ENCODE results near the gene CEP20. TPM values are rescaled to one million over a fixed set of nuclear protein-coding genes. Genes with fewer than 3 reads are reported as not detected.

CEP20 gene
- total RNA-seq, 2 experiments from 2014 or later = 40.0 to 43.8 TPM

DNA sequence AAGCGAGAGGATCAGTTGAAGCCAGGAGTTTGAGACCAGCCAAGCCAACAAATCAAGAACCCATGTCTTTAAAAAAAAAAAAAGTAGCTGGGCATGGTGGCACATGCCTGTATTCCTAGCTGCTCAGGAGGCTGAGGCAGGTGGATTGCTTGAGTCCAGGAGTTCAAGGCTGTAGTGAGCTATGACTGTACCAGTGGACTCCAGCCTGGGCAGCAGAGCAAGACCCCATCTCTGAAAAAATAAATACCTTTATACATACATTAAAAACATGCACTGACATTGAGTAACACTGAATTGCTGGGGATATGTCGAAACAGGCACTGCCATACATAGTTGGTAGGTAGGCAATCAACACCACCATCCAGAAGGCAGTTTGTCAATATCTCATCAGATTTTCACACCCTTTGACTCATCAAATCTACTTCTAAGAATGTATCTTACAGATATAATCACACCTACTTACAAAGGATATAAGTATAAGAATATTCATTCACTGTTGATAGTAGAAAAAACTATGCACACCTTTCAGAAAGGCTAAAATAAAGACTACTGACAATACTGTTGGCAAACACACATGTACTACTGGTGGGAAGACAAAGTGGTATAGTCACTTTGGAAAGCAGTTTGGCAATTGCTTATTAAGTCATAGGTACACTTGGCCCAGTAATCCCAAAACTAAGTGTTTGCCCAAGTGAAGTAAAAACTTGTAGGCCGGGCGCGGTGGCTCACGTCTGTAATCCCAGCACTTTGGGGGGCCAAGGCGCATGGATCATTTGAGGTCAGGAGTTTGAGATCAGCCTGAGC is 6.4 kb upstream of the CEP20 start:
- CTCF ChIA-PET = no interaction called here

GRCh38 chr16:15891508-15891907 is 3.1 kb upstream of the CEP20 start:
- Mint-ChIP-seq H3K4me3 (no peak overlapping the region), H3K27me3 (no peaks in the 10 kb centered on the region), H3K36me3 (peaks cover 4% of the 10 kb centered on the region), H3K4me1 (ENCODE audit: low read depth) (peaks cover 17% of the 10 kb centered on the region), H3K27ac (no peak overlapping the region), H3K9me3 (no peaks in the 10 kb centered on the region)
- ChIA-PET POLR2A (interaction anchor here (0.6 kb wide), 1 partner anchor 159 kb away, joined by 3 read pairs; no protein-coding TSS in a partner anchor), CTCF (no interaction called here)
- no peak for DNase-seq
- intact Hi-C loops (cut with micrococcal nuclease) = no loop called here

More for the DNA sequence above, 6.4 kb upstream of the CEP20 start:
- H3K36me3 Mint-ChIP-seq = no peaks in the 10 kb centered on the region
- no peaks in the 10 kb centered on the region for H3K9me3 Mint-ChIP-seq
- peak; percentile 23 for DNase-seq
- POLR2A ChIA-PET = no interaction called here
- no peaks in the 10 kb centered on the region for H3K27me3 Mint-ChIP-seq
- intact Hi-C loops (cut with micrococcal nuclease) = no loop called here
- H3K4me3 Mint-ChIP-seq = no peak overlapping the region
- no peak overlapping the region for H3K27ac Mint-ChIP-seq
- peaks cover 26% of the 10 kb centered on the region for H3K4me1 Mint-ChIP-seq (ENCODE audit: low read depth)

DNA sequence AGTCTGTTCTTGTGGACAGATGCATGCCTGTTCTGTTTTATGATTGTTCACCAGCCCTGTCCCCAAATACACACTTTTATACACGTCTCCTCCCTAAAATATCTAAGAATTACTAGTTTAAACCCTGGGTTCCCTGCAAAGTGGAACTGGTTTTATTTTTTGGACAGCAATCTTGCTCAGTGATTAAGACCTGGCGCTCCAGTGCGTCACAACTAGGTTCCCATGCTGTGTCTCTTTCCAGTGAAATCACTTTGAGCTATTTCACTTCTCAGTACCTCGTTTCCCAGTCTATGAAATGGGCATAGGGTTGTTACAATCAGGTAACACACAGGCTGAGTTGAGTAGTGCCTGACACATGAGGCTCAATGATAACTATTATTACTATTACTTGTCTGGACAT is 1.1 kb downstream of the CEP20 start:
- peaks cover 27% of the 10 kb centered on the region for H3K4me1 Mint-ChIP-seq (ENCODE audit: low read depth)
- no peaks in the 10 kb centered on the region for H3K27me3 Mint-ChIP-seq
- peak overlapping the region; percentile 33 for H3K27ac Mint-ChIP-seq
- intact Hi-C loops (cut with micrococcal nuclease) = loop anchor here (5.0 kb wide), 1 partner anchor 240 kb away; no protein-coding TSS in a partner anchor
- ChIA-PET CTCF (interaction anchor here (2.1 to 3.0 kb wide), 3 partner anchors 11 to 240 kb away, joined by 8 to 19 read pairs (median 15); no protein-coding TSS in a partner anchor), POLR2A (interaction anchor here (1.8 kb wide), 1 partner anchor 10 kb away, joined by 10 read pairs; no protein-coding TSS in a partner anchor)
- H3K36me3 Mint-ChIP-seq = peaks cover 8% of the 10 kb centered on the region
- DNase-seq = no peak
- H3K9me3 Mint-ChIP-seq = no peaks in the 10 kb centered on the region
- peak overlapping the region; percentile 99 for H3K4me3 Mint-ChIP-seq

- H3K9me3 Mint-ChIP-seq = no peaks in the 10 kb centered on the region
- H3K4me1 Mint-ChIP-seq (ENCODE audit: low read depth) = peaks cover 27% of the 10 kb centered on the region
- POLR2A ChIA-PET = no interaction called here
- H3K27me3 Mint-ChIP-seq = no peaks in the 10 kb centered on the region
- CTCF ChIA-PET = no interaction called here
- H3K4me3 Mint-ChIP-seq = no peak overlapping the region
- DNase-seq = no peak
- H3K36me3 Mint-ChIP-seq = peaks cover 14% of the 10 kb centered on the region
- no peak overlapping the region for H3K27ac Mint-ChIP-seq
- intact Hi-C loops (cut with micrococcal nuclease) = loop anchor here (5.0 kb wide), 1 partner anchor 241 kb away; no protein-coding TSS in a partner anchor
These were observed 2.3 kb downstream of the CEP20 start for GRCh38 chr16:15886078-15886477.

DNA sequence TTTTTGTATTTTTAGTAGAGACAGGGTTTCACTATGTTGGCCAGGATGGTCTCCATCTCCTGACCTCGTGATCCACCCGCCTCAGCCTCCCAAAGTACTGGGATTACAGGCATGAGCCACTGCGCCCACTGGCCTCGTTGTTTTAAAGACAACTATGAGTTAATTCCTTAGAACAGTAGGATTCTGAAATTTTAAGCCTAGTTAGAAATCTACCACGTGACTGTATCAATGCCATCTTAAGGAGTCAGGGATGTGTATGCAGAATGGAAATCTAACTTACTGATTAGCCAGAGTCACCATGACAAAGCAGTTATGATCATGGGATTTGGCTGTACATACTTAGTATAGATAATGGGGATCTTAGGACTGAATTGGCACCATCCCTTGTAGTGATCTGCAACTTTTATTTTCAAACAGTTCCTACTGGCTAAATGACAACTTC is 2.8 kb downstream of the CEP20 start:
- ChIA-PET CTCF (no interaction called here), POLR2A (no interaction called here)
- H3K36me3 Mint-ChIP-seq = peaks cover 14% of the 10 kb centered on the region
- H3K9me3 Mint-ChIP-seq = no peaks in the 10 kb centered on the region
- peaks cover 27% of the 10 kb centered on the region for H3K4me1 Mint-ChIP-seq (ENCODE audit: low read depth)
- intact Hi-C loops (cut with micrococcal nuclease) = loop anchor here (5.0 kb wide), 1 partner anchor 242 kb away; no protein-coding TSS in a partner anchor
- H3K27me3 Mint-ChIP-seq = no peaks in the 10 kb centered on the region
- H3K4me3 Mint-ChIP-seq = no peak overlapping the region
- no peak overlapping the region for H3K27ac Mint-ChIP-seq
- DNase-seq = no peak

GRCh38 chr16:15882563-15882962 is 5.8 kb downstream of the CEP20 start:
- CTCF ChIA-PET = interaction anchor here (0.7 kb wide), 1 partner anchor 261 kb away, joined by 3 read pairs; no protein-coding TSS in a partner anchor
- Mint-ChIP-seq H3K36me3 (peaks cover 23% of the 10 kb centered on the region), H3K4me1 (ENCODE audit: low read depth) (peaks cover 32% of the 10 kb centered on the region), H3K27ac (no peak overlapping the region), H3K9me3 (no peaks in the 10 kb centered on the region), H3K4me3 (no peak overlapping the region), H3K27me3 (no peaks in the 10 kb centered on the region)
- DNase-seq = no peak
- intact Hi-C loops (cut with micrococcal nuclease) = no loop called here
- POLR2A ChIA-PET = no interaction called here

DNA sequence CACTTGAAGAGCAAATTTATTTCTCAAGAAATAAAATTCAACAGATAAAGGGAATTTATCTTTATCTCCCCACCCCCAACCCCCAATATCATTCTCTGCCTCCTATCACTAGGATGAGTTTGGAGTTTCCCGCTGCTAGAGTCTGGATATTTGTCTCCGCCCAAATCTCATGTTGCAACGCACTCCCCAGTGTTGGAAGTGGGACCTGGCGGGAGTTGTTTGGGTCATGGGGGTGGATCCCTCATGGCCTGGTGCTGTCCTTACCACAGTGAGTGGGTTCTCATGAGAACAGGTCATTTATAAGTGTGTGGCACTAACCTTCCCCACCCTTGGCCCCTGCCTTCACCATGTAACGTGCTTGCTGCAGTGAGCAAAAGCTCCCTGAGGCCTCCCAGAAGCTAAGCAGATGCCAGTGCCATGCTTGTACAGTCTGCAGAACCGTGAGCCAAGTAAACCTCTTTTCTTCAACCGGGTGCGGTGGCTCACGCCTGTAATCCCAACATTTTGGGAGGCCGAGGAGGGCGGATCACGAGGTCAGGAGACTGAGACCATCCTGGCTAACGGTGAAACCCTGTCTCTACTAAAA is 6.5 kb downstream of the CEP20 start:
- ChIA-PET CTCF (no interaction called here), POLR2A (no interaction called here)
- Mint-ChIP-seq H3K27me3 (no peaks in the 10 kb centered on the region), H3K36me3 (peaks cover 26% of the 10 kb centered on the region), H3K9me3 (no peaks in the 10 kb centered on the region), H3K4me1 (ENCODE audit: low read depth) (peaks cover 26% of the 10 kb centered on the region), H3K4me3 (no peak overlapping the region), H3K27ac (no peak overlapping the region)
- DNase-seq = no peak
- intact Hi-C loops (cut with micrococcal nuclease) = no loop called here

- Mint-ChIP-seq H3K4me1 (ENCODE audit: low read depth) (peaks cover 17% of the 10 kb centered on the region), H3K4me3 (no peak overlapping the region), H3K27ac (peak overlapping the region; percentile 54), H3K27me3 (no peaks in the 10 kb centered on the region), H3K36me3 (peaks cover 29% of the 10 kb centered on the region), H3K9me3 (no peaks in the 10 kb centered on the region)
- ChIA-PET POLR2A (no interaction called here), CTCF (no interaction called here)
- intact Hi-C loops (cut with micrococcal nuclease) = no loop called here
- no peak for DNase-seq
These were observed 7.7 kb downstream of the CEP20 start for GRCh38 chr16:15880434-15881308.

- no peaks in the 10 kb centered on the region for H3K27me3 Mint-ChIP-seq
- peaks cover 13% of the 10 kb centered on the region for H3K4me1 Mint-ChIP-seq (ENCODE audit: low read depth)
- no peak overlapping the region for H3K4me3 Mint-ChIP-seq
- peak overlapping the region; percentile 60 for H3K27ac Mint-ChIP-seq
- H3K9me3 Mint-ChIP-seq = no peaks in the 10 kb centered on the region
- ChIA-PET CTCF (no interaction called here), POLR2A (no interaction called here)
- DNase-seq = no peak
- intact Hi-C loops (cut with micrococcal nuclease) = no loop called here
- H3K36me3 Mint-ChIP-seq = peaks cover 32% of the 10 kb centered on the region
These were observed 9.1 kb downstream of the CEP20 start for GRCh38 chr16:15879255-15879811.

DNA sequence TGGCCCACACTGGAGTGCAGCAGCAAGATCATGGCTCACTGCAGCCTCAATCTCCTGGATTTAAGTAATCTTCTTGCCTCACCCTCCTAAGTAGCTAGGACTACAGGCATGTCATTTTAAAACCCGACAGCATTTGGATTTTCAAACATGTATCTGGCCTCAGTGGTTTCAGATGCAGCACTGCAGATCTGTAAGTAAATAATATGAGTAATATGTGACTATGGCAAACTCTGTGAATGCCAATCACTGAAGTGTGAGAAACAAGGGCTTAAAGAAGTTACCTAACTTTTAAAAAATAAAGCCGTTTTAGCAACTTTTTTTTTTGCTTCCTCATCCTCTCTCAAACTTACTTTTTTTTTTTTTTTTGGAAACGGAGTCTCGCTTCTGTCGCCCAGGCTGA is 11.9 kb downstream of the CEP20 start:
- ChIA-PET CTCF (interaction anchor here (0.7 to 1.9 kb wide), 2 partner anchors 12 to 251 kb away, joined by 3 to 6 read pairs; partner anchors contain the start of gene CEP20), POLR2A (no interaction called here)
- peaks cover 13% of the 10 kb centered on the region for H3K4me1 Mint-ChIP-seq (ENCODE audit: low read depth)
- H3K27ac Mint-ChIP-seq = no peak overlapping the region
- intact Hi-C loops (cut with micrococcal nuclease) = no loop called here
- peaks cover 26% of the 10 kb centered on the region for H3K36me3 Mint-ChIP-seq
- H3K27me3 Mint-ChIP-seq = no peaks in the 10 kb centered on the region
- no peak overlapping the region for H3K4me3 Mint-ChIP-seq
- no peak for DNase-seq
- H3K9me3 Mint-ChIP-seq = no peaks in the 10 kb centered on the region

GRCh38 chr16:15874745-15875314 is 13.6 kb downstream of the CEP20 start:
- Mint-ChIP-seq H3K4me1 (ENCODE audit: low read depth) (peaks cover 8% of the 10 kb centered on the region), H3K9me3 (no peaks in the 10 kb centered on the region), H3K27me3 (no peaks in the 10 kb centered on the region), H3K27ac (no peak overlapping the region), H3K4me3 (no peak overlapping the region), H3K36me3 (peaks cover 23% of the 10 kb centered on the region)
- DNase-seq = no peak
- intact Hi-C loops (cut with micrococcal nuclease) = no loop called here
- ChIA-PET POLR2A (interaction anchor here (0.6 to 0.7 kb wide), 2 partner anchors 29 to 1432 kb away, joined by 3 to 4 read pairs; no protein-coding TSS in a partner anchor), CTCF (interaction anchor here (0.8 to 2.7 kb wide), 7 partner anchors 13 to 253 kb away, joined by 3 to 19 read pairs (median 3); partner anchors contain the start of gene CEP20)

Data from activated CD4-positive, alpha-beta memory T cell treated with anti-CD3 and anti-CD28 coated beads for 36 hours (primary cell).